Renal cortex interstitium (tissue), 11 donors: ENCODE results near the gene MAOA. TPM values are rescaled to one million over a fixed set of nuclear protein-coding genes. Genes with fewer than 3 reads are reported as not detected.
"Not testable (repeated sequence)": the region's sequence is repeated elsewhere in the genome, so short reads cannot be mapped to it uniquely, and the experiment has no call there.

Experiments used
- DNase-seq, 11 donors: peaks; one replicate each; pipeline ENCODE4 v3.0.0-alpha.2; 2013; ENCODE audit warnings: low read depth in 9 of 11, low spot score in 4 of 11; ENCODE audit errors: extremely low read depth in 1 of 11
- polyA plus RNA-seq, 3 donors: library from polyadenylated mRNA; unstranded; fragments of 120-200 nt; gene quantifications; one replicate each; pipeline ENCODE4 v1.2.1, GENCODE V29; 2013; ENCODE audit not compliant: insufficient read length in 3 of 3

The MAOA gene
- polyA plus RNA-seq, 3 donors: 14.3 to 16.7 (median 15.7) TPM

GRCh38 chrX:43702079-43702524, 46.0 kb downstream of the MAOA start:
- DNase-seq: no peak

- DNase-seq: no peak
Observed at GRCh38 chrX:43702660-43703059, 46.6 kb downstream of the MAOA start.

- DNase-seq: peak in 1 of 11 donors; percentile 31
Observed at GRCh38 chrX:43703211-43703791, 47.2 kb downstream of the MAOA start.

GRCh38 chrX:43706786-43707370, 50.8 kb downstream of the MAOA start:
- DNase-seq: no peak

- peak in 1 of 11 donors; percentile 12 for DNase-seq
Observed at GRCh38 chrX:43707812-43708548, 51.9 kb downstream of the MAOA start.

DNA sequence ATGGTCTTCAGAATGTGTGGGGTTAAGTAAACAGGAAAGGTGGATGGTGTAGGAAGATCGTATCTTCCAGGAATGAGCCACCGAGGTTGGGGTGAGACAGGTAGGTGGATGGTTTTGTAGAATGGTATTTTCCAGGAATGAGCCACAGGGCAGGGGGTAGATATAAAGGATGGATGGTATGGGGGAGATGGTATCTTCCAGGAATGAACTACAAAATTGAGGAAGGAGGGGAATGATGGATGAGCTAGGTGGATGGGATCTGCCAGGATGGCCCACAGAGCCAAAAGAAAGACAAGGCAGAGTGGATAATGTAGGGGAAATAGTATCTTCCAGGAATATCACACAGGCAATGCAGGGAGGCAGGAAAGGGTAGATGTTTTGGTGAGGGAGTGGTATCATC, 60.0 kb downstream of the MAOA start:
- DNase-seq: no peak

- no peak for DNase-seq
Observed at GRCh38 chrX:43716696-43717095, 60.6 kb downstream of the MAOA start.

- DNase-seq: no peak
Observed at GRCh38 chrX:43717161-43717560, 61.1 kb downstream of the MAOA start.

DNA sequence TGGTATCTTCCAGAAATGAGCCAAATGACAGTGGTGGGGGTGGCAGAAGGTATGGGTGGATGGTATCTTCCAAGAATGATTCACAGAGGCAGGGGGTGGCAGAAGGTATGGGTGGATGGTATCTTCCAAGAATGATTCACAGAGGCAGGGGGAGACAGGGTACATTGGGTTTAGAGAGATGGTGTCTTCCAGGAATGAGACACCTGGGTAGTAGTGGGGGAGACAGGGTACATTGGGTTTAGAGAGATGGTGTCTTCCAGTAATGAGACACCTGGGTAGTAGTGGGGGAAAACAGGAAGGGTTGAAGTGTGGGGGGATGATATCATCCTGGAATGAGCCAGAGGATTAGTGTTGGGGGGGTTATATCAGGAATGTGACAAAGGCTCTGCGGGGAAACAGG, 62.0 kb downstream of the MAOA start:
- no peak for DNase-seq

GRCh38 chrX:43718546-43718945, 62.4 kb downstream of the MAOA start:
- DNase-seq: no peak

GRCh38 chrX:43718956-43719355, 62.9 kb downstream of the MAOA start:
- DNase-seq: no peak

GRCh38 chrX:43720082-43720481, 64.0 kb downstream of the MAOA start:
- DNase-seq: no peak

- DNase-seq: no peak
Observed at GRCh38 chrX:43720961-43721360, 64.9 kb downstream of the MAOA start.

GRCh38 chrX:43725227-43725626, 69.1 kb downstream of the MAOA start:
- DNase-seq: not testable (repeated sequence)

DNA sequence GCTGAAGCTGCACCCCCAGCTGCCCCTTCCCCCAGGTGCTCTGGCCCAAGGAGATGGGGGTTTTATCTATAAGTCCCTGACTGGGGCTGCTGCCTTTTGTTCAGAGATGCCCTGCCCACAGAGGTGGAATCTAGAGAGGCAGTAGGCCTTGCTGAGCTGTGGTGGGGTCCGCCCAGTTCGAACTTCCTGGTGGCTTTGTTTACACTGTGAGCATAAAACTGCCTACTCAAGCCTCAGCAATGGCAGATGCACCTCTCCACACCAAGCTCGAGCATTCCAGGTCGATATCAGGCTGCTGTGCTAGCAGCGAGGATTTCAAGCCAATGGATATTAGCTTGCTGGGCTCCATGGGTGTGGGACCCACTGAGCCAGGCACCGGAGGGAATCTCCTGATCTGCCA, 71.2 kb downstream of the MAOA start:
- DNase-seq: not testable (repeated sequence)

DNA sequence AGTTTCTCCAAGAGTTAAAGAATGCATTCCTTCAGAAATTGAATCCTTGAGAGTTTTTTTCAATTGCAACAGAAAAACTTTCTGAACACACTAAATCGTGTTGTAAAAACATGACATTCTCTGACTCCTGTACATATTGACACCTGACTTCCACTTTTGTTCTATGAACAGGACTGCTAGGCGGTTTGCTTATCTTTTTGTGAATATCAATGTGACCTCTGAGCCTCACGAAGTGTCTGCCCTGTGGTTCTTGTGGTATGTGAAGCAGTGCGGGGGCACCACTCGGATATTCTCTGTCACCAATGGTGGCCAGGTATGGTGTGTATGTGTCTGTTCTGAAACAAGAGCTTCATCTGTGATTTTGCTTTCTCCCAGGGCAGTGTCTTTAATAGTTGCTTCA, 71.9 kb downstream of the MAOA start:
- DNase-seq: no peak

GRCh38 chrX:43728966-43729365, 72.9 kb downstream of the MAOA start:
- no peak for DNase-seq

DNA sequence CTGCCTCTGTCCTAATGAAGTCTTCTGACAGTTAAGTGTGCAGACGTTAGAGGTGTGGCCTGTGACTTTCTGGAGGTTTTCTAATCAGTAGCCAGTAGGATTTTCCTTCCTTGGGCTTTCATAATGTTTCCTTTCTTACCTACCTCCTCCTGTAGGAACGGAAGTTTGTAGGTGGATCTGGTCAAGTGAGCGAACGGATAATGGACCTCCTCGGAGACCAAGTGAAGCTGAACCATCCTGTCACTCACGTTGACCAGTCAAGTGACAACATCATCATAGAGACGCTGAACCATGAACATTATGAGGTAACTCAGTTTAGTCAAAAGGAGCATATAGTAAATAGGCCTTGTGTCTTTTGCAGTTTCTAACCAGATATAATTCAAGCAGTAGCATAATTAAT, 75.0 kb downstream of the MAOA start:
- DNase-seq: no peak

- DNase-seq: no peak
Observed at GRCh38 chrX:43733699-43734098, 77.6 kb downstream of the MAOA start.

GRCh38 chrX:43734444-43734843, 78.3 kb downstream of the MAOA start:
- no peak for DNase-seq

DNA sequence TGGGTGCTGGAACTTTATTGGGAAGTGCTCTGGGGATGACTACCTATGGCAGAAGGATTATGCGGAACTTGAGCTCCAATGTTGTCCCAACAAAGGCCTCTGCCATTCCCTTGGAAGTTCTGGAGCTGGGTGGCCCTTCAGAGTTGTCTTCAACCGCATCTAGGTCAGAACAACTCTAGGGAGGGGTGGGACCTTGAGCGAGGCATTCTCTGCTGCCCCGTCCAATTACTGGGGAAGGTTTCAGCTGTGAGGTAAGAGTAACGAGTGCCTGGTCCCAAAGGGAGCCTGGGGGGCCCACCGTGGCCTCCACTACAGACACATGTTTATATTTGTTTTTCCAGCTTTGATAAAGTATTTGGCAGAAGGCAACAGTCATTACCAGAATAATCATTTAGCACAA, 79.4 kb downstream of the MAOA start:
- DNase-seq: no peak
